HG03045 (cell line): Measurements from ENCODE around the gene MYOM3.

Experiments used
- ATAC-seq: cut with Tn5 transposase; IDR thresholded peaks from one replicate; pipeline ENCODE4 v1.9.1; 2021; ENCODE audit warnings: mild to moderate bottlenecking, moderate library complexity; ENCODE audit not compliant: unreplicated experiment

MYOM3 gene

DNA sequence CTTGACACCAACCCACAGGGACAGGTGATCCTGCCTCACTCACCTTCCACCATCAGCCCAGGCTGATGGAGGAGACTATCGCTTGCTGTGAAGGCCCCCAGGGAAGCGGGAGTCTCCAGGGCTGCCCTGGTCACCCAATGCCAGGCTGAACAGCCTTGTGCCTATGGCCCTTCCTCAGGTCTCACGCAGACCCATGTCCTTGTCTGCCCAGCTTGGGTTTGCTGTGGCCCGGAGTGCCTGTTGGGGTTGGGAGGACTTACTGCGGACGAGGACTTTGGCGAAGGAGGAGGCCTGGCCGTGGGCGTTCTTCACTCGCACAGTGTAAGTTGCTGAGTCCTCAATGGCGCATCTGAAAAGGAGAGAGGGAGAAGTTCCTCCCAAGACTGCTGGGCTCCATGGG lies 14.3 kb downstream of the MYOM3 start:
- ATAC-seq, result no peak

DNA sequence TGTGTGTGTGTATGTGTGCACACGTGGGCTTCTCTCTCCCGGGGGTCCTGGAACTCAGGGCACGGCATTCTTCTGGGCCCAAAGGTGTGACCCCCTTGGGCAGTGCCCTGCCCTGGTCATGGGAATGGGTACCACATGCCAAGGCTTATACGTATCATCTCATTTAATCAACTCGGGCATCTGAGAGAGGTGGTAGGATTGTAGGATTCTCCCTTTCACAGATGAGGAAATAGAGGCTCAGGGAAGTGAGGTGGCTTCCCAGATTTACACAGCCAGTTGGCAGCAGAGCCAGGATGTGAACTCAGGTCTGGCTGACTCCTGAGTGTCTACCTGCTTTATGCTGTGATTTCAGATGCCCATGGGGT lies 15.2 kb downstream of the MYOM3 start:
- ATAC-seq, result no peak

DNA sequence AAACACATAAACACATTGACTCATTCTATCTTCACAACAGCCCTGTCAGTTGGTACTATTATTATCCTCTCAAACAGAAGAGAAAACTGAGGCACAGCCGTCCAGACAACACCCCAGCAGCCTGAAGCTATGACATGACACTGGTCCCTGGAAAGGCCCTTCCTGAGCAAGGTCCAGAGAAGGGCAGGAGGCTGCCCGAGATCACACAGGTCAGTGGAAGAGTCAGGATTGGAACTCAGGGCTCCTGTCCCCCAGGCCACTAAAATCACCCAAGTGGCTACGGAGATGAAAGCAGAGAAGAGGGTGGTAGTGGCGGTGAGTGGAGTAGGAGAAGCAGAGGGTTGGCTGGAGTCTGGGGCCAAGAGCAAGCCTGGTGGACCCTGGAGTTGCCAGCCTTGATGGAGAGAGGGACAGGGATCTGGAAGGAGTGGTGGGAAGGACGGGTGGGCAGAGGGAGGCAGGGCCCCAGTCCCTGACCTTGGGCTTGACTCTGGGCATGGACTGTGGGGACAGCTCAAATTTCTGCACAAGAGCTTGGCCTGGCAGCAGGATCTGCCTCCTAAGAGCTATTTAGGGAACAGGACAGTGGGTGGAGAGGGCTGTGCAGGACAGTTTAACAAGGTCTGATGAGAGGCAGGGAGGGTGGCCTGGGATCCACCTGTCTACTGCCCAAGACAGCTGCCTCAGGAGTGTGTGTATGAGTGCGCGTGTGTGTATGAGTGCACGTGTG lies 15.8 kb downstream of the MYOM3 start:
- no peak for ATAC-seq

DNA sequence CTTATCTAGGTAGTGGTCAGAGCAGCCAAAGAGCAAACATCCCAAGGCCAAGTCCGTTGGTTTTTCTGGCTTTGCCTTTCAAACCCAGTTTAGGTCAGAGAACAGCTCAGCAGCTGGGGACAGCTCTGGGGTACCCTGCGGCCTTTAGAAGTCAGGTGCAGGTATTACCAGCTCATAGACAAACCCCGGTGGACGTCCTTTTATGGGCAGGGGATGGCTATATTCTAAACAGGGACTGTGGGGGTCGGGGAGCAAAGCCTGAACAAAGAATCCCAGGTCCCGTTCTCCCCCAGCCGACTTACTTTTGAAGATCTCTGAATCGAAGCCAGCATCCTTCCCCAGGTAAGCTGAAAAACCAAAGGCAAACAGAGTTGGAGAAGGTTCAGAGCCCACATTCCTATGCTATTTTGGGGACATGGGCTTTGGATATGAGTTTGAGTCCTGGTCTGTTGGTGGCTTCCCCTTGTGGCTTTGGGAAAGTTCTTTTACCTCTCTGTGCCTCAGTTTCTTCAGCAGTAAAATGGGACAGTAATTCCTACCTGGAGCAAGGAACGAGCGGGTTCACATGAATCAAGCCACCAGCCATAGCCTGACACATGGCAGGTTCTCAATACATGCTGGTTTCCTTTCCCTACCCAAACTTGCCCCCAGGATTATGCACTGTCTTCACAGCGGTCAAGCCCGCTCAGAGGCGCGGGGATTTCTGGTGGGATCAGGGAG lies 16.6 kb downstream of the MYOM3 start:
- no peak for ATAC-seq

DNA sequence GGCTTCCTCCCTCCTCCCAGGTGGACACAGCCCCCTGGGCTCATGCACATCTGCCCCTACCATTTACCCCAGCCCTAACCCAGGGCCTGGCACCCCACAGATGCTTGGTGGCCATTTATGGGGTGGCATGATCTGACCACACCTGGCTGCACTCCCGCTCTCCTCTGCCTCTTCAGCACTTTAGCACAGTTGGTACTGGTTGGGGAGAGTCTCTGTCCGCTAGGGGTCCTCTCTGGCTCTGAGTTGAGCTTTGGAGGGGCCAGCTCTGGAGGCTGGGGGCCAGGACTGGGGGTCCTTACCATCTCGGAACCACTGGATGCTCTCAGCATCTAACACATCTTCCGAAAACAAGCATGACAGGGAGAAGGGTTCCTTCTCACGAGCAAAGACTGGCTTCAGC lies 17.4 kb downstream of the MYOM3 start:
- ATAC-seq, result no peak

DNA sequence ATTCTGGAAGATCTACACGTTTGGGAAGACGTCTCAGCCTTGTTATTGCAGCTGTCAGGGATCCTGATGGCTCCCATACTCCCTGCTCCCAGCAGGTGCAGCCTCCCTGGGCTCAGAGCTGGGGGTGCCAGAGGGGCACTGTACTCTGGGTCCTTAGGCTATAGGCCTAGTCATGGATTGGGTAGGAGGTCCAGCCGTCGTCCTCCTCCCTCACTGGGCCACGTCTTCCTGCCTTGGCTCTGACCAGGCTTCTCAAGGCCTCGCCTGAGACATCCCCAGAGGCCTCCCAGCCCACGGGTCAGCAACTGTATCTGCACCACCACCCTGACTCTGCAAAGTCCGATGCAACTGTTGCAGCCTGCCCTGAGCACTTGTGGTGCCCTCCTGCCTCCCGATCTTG lies 18.2 kb downstream of the MYOM3 start:
- no peak for ATAC-seq

DNA sequence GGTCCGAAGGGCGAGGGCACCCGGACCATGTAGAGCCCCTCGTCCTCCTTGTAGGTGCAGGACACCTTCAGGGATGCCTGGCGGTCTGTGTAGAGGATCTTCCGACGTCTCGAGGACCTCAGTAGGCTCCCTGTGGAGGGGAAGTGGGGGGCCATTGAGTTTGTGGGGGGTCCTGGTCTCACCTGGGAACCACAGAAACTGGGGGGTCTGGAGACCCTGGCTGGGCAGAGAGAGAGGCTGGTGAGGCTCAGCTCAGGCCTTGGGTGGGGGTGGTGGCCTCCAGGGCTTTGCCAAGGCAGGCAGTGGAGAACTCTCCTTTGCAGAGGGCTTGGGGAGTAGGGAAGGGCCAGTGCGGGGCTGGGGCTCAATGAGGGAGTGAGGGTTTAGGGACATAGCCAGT lies 19.0 kb downstream of the MYOM3 start:
- ATAC-seq, result no peak

DNA sequence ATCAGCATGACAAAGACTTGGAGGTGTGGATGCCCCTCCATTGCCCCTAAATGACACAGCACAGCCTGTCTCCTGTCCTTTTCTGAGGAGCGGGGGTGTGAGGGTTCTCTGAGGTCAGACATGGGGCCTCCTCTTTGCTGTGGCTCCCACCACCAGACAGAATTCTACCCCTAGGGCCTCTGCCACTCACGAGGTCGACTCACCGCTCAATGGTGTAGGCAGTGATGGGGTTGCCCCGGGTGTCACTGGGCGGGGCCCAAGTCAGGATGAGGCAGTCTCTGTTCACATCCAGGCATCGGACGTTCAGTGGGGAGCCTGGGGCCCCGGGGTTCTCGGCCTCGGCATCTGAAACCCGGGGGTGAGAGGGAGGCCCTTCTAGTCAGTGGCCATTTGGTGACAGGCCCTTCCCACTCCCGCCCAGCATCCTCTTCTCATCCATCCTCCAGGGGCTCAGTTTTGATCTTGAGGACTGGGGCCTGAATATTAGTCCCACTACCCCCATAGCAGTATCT lies 19.9 kb downstream of the MYOM3 start:
- no peak for ATAC-seq

DNA sequence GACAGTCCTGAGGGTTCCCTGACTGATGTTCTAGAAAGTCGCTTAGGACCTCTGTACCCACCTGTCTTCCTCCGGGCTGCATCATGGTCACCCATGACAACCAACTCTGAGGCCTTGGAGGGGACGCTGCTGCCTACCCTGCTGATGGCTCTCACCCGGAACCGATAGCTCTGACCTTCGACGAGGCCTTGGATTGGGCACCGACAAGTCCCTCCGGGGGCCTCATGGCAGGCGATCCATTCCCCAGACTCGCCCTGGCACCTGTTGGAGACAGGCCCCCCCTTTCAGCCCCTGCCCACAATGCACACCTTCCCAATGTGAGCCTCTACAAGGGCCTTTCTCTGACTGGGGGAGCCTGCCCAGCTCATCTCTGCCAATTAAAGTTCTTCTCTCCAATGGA lies 21.2 kb downstream of the MYOM3 start:
- ATAC-seq, result no peak

DNA sequence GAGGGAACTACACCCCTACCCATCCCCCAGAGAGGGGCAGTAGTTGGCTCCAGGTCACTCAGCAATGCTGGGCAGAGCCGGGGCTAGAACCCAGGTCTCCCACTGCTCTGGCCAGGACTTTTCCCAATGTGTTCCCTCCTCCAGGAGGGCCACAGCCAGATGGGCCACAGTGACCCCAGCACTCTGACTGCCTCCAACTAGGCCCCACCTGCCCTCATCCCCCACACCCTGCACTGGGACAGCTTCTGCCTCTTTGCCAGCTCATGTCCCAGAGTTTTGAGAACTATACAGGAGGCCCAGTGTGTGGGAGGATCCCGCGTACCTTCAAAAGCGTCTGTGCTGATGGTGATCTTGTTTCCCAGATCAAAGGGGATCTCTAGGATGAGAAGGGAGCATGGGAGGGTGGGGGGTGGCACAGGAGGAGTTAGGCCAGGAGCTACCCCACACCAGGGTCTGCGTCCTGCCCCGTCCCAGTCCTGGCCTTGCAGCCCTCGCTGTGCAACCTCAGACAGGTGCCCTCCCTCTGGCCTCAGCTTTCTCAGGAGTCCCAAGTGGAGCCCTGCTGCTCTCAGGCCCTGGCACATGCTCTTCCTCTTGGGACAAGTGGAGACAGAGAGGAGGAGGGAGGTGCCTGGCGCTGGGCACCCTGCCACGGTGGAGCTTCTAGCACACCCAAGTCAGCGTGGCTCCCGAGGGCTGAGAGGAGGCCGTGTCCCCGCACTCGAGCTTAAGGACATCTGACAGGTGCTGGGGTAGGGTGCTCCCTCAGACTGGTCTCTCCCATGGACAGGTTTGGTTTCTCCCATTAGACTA lies 22.0 kb downstream of the MYOM3 start:
- no peak for ATAC-seq

DNA sequence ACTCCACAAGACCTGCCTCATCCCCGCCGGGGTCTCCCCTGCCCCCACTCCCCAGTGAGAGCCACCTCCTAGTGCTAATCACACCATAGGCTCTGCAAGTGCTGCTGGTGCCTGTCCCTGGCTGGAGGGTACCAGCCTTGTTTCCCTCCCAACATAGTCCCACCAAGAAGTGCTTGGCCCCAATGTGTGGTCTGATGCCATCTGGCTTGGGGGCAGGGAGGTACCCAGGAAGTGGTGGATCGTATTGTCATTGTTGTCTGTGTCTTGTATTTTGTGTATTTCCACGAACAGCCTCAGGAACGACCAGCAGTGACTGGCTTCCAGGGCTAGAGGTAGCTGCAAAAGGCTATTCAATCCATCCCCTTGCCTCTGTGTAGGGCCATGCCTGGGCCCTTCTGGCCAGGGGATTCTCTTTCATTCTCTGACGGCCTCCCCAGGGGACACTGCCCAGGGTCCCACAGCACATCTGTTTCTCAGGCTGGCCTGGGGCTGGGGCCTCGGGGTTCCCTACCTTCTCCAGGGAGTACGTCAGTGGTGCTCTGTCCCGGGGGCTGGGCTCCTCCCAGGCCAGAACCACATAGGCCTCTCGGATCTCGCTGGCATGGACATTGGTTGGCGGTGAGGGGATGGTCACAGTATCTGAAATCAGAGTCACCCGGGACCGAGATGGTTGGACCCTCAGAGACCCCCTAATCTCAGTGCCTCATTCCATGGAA lies 22.8 kb downstream of the MYOM3 start:
- no peak for ATAC-seq

DNA sequence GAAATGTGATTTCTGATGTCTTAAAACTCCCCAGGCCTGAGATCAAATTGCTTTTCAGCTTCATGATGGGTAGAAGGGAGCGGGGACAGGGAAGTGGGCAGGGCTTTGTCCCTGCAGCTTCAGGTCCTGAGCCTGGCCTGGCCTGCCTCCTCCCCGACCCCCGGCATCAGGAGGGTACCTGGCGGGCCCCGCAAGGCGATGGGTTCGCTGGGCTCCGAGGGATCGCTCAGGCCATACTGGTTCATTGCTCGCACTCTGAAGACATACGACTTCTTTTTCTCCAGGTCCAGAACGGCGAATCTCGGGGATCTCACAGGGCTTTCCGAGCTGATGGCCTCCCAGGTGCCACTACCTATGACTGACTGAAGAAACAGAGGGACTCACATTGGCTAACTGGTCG lies 25.5 kb downstream of the MYOM3 start:
- ATAC-seq, result no peak

DNA sequence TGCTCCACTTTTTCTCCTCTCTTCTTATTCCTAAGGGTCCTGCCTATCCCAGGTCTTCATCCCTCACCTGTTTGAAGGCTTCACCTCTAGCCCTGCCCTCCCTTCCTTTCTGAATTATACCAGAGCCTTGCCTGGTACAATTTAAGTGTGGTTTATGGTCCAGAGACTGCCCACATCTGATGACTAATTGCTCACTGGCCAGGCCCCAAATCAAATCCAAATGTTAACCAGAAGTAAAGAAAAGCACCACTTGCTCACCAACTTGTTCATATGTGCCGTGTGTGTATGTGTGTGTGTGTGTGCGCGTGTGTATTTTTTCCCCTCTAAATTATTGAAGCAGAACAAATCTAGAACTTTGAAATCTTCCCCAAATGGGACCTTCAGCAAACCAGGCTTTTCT lies 26.4 kb downstream of the MYOM3 start:
- no peak for ATAC-seq

DNA sequence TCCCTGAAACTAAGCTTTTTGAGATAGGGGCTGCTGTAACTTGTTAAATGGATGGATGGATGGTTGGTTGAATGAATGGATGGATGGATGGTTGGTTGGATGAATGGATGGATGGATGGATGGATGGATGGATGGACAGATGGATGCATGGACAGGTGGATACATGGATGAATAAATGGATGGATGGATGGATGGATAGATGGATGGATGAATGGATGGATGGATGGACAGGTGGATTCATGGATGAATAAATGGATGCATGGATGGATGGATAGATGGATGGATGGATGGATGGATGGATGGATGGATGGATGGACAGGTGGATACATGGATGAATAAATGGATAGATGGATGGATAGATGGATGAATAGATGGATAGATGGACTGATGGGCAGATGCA lies 26.9 kb downstream of the MYOM3 start:
- no peak for ATAC-seq

DNA sequence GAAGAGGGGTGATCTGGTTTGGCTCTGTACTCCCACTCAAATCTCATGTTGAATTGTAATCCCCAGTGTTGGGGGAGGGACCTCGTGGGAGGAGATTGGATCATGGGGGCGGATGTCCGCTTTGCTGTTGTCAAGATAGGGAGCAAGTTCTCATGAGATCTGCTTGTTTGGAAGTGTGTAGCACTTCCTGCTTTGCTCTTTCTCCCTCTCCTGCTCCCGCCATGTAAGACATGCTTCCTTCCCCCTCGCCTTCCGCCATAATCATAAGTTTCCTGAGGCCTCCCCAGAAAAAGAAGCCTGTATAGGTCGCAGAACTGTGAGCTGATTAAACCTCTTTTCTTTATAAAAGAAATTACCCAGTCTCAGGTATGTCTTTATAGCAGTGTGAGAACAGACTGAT lies 27.9 kb downstream of the MYOM3 start:
- ATAC-seq, result no peak

DNA sequence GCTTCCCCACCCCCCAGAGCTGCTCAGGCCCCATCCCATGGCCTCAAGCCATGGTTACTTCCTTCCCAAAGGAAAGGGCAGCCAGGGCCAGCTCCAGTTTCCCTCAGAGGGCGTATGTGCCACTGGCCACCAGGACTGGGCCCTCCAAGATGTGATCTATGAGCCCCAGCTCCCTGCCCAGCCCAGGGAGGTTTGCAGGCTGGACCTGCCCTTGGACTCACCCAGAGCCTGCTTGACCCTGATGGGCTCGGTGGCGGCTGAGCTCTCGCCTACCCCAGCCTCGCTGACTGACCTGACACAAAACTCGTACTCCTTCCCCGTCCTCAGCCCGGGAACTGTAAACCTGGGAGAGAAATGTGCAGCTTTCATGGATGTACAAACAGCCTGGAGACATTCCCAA lies 29.6 kb downstream of the MYOM3 start:
- ATAC-seq, result no peak

DNA sequence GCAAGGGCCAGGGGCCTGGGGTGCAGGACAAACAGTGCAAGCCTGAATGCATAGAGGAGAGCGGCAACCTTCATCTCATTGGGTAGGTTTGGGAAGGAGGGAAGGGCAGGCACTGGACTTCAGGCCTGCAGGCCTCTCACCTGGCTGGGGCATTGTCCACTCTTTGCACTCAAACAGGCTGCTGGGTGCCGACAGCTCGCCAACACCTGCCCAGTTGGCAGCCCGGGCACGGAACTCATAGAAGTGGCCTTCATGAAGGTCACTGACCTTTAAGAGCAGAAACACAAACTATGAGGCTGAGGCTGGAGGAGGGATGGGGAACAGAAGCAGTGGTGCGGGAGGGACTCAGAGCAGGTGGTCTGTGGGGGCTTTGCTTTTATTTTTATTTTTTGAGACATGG lies 30.7 kb downstream of the MYOM3 start:
- ATAC-seq, result no peak

DNA sequence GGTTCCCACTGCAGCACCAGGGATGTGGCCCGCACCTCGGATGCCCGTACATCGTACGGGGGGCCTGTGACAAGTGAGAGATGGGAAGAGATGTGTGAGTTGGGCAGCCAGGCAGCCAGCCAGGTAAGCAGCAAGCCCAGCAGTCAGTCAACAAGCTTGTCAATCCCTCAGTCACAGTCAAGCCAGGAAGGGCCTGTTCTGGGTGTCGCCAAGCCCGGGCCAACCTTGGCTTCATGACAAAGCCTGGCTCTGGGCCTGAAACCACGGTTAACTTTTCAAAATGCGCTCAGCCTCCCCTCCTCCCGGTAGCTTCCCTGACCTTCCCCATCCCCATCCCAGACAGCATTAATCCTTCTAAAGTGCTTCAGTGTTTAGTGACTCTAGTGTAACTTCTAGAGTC lies 31.8 kb downstream of the MYOM3 start:
- no peak for ATAC-seq

DNA sequence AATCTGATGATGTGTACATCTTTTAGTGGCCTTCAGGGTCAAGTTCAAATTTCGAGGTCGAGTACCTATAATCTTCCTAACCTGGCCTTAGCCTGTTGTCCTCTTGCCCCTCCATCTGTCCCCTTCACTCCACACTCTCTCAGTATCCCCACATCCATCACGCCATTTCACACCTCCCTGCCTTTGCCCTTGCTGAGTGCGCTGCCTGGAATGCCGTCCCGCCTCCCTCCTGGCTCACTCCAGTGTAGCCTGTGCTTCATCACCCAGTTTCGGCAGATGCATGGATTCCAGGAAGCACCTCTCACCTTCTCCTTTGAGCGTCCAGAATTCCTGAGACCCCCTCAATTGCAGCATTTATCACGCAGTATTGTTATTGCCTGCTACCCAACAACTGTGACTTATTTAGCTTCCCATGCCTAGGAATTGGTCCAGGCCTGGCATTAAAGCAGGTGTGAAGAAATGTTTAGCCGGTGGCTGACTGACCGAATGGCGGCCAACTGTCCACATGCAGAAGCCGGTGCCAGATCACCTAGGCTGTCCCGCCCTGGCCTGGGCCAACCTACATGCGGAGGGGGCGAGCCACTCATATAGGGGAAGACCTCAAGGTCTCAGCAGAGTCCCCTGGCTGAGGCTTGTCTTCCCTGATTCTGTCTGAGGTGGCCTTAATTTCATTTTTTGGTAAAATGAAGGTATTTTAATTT lies 34.5 kb downstream of the MYOM3 start:
- ATAC-seq, result no peak

DNA sequence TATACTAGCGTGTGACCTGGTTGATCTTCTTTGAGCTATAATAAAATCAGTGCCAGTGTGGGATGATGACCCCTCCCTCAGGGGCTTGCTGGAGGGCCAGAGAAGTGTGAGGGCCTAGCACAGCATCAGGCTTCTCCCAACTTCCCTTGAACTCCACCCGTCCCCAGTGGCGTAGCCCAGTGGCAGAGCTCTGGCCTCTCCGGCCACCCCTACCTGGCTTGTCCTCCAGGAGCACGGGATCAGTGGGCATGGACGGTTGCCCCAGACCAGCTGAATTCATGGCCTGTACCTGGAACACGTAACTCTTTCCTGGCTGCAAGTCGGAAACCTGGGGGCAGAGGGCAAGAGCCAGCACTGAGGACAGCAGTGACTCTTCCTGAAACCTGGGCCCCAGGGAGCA lies 36.0 kb downstream of the MYOM3 start:
- no peak for ATAC-seq

DNA sequence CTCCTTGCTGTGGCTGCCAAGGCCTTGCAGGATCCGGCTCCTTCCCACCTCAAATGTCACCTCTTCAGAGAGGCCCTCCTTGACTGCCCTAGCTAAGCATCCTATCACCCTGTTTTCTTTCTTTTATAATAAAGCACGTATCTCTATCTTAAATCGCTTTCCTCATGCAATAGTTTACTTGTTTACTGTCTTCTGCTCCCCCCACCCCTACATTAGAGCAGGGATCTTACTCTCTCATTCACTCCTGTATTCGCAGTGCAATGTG lies 36.4 kb downstream of the MYOM3 start:
- no peak for ATAC-seq
